Measurements from ENCODE around the gene ZNF618. TPM values are rescaled to one million over a fixed set of nuclear protein-coding genes. Genes with fewer than 3 reads are reported as not detected.
"Not testable (repeated sequence)": the region's sequence is repeated elsewhere in the genome, so short reads cannot be mapped to it uniquely, and the experiment has no call there.

The ZNF618 gene
- total RNA-seq, 1 experiment from 2014 or later, result 4.3 TPM

DNA sequence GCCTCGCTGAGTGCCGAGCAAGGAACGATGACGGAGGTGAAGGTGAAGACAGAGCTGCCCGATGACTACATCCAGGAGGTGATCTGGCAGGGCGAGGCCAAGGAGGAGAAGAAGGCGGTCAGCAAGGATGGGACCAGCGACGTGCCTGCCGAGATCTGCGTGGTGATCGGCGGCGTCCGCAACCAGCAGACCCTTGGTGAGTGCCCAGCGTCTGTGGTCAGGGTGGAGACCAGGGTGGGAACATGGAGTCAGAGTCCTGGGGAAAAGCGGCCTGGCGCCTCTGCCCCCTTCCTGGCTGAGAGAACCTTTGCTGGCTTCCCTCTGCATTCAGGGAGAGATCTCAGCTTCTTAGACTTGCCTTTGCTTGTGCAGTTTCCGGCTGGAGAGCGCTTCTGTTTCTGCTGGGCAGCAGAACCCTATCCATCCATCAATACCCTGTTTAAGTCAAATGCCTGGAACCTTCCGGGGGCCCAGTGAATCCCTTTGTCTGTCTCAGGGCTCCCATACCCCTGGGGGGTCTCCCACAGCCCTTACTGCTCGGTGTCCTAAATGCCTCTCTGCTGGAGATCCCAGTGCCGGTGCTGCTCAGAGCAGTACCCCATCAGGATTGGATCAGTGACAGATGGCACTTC, 112.4 kb downstream of the ZNF618 start:
- DNase-seq (ENCODE audit: low read depth), result no peak

DNA sequence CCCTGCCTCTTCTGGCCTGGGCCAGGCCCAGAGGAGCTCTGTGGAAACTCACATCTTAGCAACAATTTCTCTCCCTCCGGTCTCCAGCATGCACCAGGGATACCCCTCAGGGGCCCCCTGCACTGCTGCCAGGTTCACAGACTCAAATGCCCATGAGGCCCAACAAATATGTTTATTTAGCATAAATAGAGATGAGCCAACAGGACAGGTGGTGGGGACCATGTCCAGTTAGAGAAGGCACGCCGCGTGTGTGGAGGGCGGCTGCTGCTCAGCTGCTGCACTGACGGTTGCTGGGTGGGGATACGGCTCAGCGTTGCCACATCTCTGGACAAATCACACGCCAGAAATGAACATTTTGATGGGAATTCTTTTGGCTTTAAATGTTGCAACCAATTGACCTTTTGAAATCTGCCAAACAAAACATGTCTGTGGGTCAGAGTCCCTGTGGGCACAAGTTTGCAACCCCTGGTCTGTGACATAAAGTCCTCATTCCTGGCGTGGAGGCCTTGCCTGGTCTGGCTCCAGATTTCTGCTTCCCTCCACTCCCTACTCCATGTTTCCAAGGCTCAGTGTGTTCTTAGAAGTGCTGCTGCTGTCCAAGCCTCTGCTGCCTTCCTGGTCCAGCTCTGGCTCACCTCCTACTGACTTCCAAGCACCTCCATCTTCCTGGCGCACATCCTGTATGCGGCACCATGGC, 113.1 kb downstream of the ZNF618 start:
- DNase-seq (ENCODE audit: low read depth), result no peak

DNA sequence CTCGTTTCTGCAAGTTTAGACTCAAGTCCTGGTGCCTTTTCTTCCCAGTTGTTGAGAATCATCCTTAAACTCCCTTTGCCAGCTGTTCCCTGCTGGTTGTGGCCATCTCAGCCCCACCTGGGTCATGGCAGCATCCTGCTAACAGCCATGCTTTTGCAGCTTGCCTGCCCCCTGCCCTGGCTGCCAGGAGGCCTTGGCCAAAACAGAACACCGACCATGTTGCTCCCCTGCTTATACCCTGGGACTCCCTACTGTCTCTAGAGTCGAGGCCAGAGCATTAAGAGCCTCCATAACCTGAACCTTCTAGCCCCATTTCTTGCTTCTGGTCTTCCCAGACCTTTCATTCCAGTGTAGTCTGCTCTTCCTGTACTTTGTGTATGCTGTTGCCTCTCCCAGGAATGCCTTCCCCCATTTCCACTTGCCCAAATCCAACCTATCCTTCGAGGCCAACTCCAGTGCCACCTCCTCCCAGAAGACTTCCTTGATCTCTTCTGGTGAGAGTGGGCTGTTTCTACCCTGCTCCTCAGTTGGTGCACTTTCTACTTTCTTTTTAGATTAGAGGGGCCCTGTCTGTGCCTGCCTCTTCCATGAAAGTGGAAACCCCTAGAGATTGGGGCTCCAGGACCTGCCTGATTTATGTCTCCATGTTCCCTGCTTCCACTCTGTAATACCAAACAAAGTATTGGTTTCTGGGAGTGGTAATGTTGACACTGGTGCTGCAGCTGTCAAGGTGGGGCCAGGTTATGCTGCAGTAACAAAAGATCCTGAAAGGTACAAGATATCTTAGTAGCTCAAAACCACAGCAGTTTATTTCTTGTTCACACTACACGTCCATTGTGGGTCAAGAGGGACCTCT, 113.8 kb downstream of the ZNF618 start:
- DNase-seq (ENCODE audit: low read depth), result no peak

DNA sequence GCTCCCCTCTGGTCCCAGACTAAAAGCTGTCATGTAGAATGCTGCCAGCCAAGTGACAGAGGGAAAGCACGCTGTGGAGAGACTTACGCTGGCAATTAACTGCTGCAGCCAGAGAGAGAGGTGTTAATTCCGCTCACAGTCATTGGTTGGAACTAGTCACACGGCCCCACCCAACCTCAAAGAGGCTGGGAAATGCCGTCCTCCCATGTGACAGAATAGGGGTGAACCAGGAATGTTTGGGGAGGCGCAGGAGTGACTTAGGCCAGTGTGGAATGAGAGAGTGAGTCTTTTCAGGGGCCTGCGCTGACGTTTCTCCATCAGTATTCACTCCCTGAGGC, 114.4 kb downstream of the ZNF618 start:
- no peak for DNase-seq (ENCODE audit: low read depth)

DNA sequence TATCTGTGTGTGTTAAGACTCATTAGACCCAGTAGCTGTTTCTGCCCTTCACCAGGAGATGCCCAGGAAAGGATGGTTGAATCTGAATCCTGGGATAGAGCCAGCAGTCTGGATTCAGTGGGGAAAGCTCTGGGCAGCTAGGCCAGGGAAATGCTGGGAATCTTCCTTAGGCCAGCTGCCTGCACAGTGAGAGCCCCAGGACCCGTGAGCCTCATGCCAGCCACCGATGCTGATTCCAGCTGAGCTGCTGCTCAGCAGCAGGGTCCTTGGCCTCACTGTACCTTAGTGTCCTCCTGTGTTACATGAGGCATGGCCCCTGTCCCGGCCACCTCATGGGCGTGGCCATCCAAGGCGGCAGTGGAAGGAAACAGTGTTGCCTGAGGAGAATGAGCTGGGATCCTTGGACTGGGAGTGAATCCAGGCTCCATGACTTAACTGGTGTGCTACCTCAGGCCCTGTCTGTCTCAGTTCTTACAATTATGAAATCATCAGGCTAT, 114.9 kb downstream of the ZNF618 start:
- no peak for DNase-seq (ENCODE audit: low read depth)

DNA sequence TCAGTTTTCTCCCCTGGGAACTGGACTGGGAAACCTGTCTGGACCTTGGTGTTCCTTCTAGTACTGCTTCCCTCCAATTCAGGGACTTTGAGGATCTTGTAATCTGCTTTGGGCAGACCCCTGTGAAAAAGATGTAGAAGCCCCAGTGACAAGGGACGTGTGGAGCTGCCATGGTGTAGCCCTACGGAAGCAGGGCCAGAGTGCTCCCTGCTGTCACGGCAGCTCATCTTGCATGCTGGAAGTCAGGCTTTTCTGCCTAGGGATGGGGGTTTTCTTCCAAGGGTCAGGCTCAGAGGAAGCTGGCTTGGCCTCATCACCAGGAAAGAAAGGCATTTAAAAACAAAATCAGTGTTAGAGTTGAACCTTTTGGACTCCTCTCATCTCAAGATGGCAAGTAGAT, 115.6 kb downstream of the ZNF618 start:
- no peak for DNase-seq (ENCODE audit: low read depth)

DNA sequence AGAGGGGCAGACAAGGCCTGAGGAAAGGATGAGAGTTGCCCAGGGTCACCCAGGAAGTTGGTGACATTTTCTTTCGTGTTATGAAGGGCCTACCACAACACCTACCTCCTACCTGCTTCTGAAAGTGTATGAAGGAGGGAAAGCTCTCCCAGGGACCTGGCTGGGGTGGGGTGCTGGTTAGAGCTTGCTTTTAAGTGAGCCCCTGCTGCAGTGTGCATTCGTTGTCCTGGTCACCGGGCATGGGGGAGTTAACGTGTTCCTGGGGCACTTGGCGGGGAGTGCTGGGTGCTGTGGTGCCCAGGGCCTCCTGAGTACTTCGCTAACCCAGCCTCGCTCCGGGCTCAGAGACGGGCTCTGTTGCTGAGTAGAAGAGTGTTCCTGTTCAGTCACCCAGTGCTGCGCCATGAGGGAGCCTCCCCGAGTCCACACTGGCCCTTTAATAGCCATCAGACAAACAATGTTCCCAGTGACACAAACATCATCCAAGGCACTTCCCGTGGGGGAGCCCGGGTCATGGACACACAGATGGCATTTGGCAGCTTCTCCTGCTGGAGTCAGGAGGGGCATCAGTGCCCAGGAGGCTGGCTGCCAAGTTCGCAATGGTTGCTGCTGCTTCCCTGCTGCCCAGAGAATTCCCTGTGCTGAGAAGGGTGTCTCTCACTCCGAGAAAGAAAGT, 116.3 kb downstream of the ZNF618 start:
- no peak for DNase-seq (ENCODE audit: low read depth)

DNA sequence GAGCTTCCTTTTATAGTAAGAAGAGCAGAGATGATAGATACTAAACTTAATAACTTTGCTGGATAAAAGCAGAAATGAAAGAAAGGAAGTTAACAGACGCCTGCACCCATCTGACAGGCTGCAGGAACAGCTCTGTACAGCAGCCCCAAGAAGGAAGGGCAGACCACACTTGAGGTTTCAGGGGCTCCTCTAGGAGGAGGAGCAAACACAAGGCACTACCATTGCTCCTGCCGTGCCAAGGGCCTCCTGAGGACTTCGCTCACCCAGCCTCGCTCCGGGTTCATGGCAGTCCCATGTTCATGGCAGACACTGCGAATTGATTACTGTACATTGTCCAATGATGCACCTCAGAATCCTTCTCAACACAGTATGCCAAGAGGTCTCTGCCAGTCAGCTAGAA, 116.9 kb downstream of the ZNF618 start:
- DNase-seq (ENCODE audit: low read depth), result no peak

DNA sequence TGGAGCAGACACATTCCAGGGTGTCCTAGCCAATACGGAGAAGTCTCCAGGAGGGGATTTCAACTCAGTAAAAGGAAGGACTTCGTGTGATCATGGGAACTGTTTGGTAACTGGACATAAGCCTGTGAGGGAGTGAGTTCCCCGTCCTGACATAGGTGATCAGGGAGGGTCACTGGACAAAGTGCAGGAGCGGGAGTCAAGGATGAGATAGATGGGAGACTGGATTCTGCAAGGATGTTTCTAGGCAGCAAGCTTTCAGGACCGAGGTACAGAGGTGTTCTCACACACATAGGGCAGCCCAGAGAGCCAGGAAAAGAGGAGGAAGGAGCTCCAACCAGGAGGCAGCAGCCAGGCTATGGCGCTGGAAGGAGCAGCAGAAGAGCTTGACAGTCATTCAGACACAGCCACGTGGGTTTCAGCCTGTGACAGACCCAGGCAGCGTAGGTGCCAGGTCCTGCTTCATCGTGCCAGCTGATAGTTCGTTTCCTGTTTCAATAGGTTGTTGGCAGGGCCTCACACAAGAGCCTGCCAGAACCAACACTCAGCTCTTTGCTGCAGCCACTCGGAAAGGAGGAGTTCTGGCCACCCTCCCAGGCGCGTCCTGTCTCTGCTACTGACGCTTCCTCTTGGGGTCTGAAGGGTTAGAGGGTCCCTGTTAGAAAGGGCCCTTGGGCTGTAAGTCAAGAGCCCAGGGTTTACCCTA, 117.9 kb downstream of the ZNF618 start:
- peak; percentile 10 for DNase-seq (ENCODE audit: low read depth)

DNA sequence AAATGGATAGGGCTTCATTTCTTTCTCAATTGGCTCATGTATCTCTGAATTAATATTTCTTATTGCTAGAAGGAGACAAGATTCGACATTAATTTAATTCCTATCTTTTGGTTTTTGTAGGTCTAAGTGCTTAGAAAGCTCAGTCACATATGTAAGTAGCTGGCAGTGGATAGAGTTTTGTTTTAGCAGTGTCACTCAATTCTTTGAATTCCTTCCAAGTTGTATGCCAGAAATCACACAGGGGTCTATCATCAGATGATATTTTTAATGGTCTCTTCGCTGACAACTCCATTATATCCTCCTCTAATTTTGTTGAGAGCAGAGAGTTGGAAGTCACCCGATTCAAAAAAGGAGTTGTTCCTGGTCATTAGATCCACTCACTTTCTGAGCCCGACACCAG, 119.3 kb downstream of the ZNF618 start:
- no peak for DNase-seq (ENCODE audit: low read depth)

DNA sequence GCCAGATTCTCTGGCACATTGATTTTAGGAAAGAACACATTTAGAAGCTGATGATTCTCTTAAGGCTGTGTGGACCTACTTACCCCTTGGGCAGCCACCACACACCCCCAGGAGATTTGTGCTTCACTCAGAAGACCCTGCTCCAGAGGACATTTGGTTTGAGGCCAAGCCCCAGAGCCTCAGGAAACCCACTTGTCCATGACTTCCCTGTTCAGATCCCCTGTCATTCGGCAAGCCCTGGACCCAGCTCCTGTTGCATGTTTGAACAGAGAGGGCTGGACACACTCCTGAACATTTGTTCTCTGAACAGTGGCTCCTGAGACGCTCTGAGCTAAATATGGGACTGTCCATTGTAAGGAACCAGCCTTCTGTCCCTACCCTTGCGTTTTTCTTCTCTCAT, 119.9 kb downstream of the ZNF618 start:
- no peak for DNase-seq (ENCODE audit: low read depth)

DNA sequence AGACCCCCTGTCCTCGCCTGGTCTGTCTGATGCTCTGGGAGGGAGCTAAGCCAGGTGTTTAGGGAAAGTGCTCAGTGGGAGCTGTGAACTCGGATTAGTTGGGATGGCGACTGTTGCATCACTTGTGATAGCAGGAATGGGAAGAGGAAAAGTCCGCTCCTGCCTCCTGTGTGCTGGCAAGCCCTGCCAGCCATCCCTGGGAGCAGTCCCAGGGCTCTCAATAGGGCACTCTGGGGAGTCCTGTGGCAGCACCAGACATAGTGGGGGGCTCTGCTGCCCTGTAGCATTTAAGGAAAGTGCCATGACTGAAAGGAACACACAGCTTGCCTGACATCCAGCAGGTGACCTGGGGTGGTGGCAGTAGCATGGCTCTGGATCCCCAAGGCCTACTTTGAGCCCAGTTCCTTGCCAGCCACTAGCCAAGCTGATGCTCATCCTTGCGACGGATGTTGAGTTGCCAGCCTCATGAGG, 120.5 kb downstream of the ZNF618 start:
- no peak for DNase-seq (ENCODE audit: low read depth)

DNA sequence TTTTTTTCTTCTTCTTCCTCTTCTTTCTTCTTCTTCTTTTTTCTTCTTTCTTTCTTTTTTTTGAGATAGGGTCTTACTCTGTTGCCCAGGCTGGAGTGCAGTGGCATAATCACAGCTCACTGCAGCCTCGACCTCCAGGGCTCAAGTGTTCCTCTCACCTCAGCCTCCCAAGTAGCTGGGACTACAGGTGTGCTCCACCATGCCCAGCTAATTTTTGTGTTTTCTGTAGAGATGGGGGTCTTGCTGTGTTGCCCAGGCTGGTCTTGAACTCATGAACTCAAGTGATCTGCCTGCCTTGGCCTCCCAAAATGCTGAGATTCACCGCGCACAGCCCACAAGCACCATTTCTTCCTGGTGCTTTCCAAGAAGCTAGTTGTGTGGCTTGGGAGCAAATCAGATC, 121.0 kb downstream of the ZNF618 start:
- not testable (repeated sequence) for DNase-seq (ENCODE audit: low read depth)

DNA sequence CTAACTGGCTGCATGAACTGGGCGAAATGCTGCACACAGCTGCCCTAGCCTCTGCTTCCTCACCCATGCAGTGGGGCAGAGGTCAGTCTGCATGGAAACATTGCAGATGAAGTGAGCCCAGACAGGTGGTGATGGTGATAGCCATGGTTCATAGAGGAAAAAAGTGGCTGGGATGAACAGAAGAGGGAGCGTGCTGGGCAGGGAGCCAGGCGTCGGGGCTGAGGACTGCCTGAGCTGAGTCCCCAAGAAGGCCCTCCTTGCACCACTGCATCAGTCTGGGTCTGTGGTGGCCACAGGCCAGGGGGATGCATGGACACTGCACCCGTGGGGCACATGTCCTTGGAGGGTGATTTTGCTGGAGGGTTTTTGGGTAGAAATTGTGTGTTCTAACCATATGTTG, 121.5 kb downstream of the ZNF618 start:
- DNase-seq (ENCODE audit: low read depth), result no peak

DNA sequence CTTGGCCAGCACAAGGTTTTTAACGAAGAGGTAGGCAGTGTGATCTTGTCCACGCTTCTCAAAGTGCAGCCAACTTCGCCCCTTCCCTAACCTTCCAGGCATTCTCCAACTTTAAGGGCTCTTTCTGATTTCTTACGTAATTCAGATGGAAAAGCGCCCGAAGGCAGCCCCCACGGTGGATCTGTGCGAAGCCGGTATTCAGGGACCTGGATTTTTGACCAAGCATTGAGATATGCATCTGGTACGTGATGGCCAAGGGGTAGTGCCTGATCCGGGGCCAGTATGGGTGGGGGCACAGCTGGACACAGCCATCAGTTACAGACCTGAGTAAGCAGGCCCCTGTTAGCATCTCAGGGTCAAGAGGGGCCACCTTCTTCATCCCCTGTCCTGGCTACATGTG, 122.0 kb downstream of the ZNF618 start:
- no peak for DNase-seq (ENCODE audit: low read depth)

DNA sequence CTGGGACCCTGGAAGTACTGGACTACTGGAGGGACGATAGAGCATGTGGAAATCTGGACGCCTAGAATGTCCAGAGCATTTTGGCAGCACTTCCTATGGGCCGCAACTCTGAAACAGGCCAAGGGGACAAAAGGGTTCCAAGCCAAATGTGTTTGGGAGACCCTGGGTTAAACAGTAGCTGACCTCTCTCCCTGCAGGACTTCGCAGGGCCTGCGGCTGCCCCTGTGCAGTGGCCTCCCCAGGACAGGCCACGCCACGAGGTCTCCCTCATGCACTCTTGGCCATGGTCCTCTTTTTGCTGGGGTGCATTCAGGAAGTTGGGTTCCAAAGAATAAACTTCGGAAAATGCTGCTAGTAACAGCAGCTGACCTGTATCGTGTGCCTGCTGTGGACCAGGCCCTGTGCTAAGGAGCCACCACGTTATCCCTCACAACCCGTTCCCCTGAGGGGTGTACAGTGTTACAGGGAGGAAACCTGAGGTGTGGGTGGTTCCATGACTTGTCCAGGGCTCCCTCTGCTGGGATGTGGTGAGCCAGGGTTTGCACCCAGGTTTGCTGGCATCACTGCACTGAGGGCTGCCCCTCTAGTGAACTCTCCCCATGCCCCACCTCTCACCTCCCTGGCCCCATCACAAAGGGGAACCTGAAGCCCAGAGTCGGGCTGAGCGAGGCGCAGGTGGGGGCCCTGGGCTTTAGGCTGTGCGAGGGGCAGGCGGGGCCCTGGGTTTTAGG, 122.6 kb downstream of the ZNF618 start:
- no peak for DNase-seq (ENCODE audit: low read depth)

DNA sequence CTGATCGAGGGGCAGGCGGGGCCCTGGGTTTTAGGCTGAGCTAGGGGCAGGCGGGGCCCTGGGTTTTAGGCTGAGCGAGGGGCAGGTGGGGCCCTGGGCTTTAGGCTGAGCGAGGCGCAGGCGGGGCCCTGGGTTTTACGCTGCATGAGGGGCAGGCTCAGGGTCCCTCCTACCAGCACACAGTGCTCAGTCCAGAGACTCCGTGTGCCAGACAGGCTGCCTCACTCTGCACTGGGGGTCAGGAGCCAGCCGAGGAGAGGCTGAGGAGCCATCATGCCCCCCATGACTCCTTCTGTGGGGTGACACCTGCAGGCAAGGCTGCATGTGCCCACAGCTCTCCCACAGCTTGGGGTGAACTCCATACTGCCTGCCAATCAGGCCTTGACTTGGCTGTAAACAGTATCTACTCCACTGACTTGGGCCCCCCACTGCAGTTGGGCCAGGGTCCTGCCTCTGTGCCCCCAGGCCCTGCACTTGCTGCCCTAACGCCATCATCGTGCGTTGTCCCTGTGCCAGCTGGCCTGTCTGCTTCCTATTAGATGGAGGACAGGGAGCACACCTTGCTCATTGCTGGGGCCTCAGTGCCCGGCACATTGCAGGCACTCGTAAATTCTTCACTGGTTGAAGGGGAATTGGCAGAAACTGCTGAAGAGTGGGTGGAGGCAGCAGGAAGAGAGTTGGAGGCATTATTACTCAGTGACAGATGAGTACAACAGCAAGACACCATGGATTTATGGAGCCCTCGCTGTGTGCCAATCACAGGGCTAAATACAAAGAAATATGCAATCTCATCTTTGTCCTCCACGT, 123.3 kb downstream of the ZNF618 start:
- DNase-seq (ENCODE audit: low read depth), result no peak

DNA sequence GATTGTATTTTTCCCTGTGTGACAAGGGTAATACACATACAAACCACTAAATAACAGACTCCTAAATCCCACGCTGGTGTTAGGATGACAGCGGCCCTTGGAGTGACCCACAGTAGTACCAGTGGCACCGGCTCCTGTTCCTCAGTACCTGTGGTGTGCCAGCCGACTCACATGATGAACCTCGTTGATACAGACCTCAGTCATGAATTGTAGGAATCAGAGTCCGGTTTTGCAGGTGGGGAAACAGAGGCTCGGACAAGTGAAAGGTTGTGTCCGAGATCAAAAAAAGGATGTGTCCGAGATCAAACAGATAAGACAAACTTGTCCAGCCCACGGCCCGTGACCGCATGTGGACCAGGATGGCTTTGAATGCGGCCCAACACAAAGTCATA, 124.0 kb downstream of the ZNF618 start:
- DNase-seq (ENCODE audit: low read depth), result no peak

DNA sequence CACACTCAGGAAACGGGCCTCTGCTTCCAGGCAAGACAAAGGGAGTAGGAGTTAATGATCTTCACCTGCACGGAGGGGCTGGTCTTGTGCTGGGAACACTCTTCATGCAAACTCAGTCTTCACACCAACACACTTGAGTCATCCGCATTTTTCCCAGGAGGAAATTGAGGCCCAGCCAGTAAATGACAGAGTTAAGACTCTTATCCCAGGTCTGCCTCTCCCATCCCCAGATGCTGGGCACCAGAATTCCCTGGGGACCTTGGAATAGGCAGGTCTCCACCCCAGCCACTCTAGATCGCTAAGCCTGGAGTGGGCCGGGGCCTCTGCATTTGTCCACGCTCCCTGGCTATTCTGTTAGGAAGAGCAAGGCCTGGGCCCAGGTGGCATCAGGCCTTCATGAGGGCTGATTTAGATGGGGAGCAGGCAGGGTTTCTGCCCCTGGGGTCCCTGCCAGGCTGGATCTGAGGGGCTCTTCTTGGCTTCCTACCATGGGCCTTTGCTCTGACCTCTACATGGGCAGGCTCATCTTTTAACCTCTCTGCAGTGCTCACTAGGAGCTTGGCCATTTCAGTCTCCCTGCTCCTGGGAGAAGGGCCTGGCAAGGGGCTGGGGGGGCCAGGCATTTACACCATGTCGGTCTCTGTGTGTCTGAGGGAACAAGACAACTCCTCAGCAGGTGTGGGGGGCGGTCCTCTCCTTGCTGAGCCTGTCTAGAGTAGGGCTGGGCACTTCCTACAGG, 124.7 kb downstream of the ZNF618 start:
- no peak for DNase-seq (ENCODE audit: low read depth)

Measured in HT1080 (cell line).